ENCODE data around the gene CYSTM1.

Gene CYSTM1

GRCh38 chr5:140261403-140262171 lies 86.6 kb downstream of the CYSTM1 start:
- no peak for DNase-seq

GRCh38 chr5:140262221-140262620 lies 87.2 kb downstream of the CYSTM1 start:
- no peak for DNase-seq

GRCh38 chr5:140262839-140263238 lies 87.9 kb downstream of the CYSTM1 start:
- DNase-seq = no peak

- no peak for DNase-seq
Observed at GRCh38 chr5:140265845-140266244, 90.9 kb downstream of the CYSTM1 start.

- no peak for DNase-seq
Observed at GRCh38 chr5:140266471-140267200, 91.6 kb downstream of the CYSTM1 start.

GRCh38 chr5:140267201-140267540 lies 92.2 kb downstream of the CYSTM1 start:
- DNase-seq = no peak

GRCh38 chr5:140267559-140268018 lies 92.6 kb downstream of the CYSTM1 start:
- DNase-seq = no peak

GRCh38 chr5:140270008-140270407 lies 95.0 kb downstream of the CYSTM1 start:
- no peak for DNase-seq

- DNase-seq = no peak
Observed at GRCh38 chr5:140273401-140273877, 98.5 kb downstream of the CYSTM1 start.

- DNase-seq = no peak
Observed at GRCh38 chr5:140275837-140276236, 100.8 kb downstream of the CYSTM1 start.

GRCh38 chr5:140282266-140282665 lies 107.3 kb downstream of the CYSTM1 start:
- no peak for DNase-seq

GRCh38 chr5:140284013-140284412 lies 109.0 kb downstream of the CYSTM1 start:
- DNase-seq = no peak

GRCh38 chr5:140286424-140286823 lies 111.4 kb downstream of the CYSTM1 start:
- no peak for DNase-seq

GRCh38 chr5:140287801-140288521 lies 113.0 kb downstream of the CYSTM1 start:
- no peak for DNase-seq

- no peak for DNase-seq
Observed at GRCh38 chr5:140292212-140293036, 117.4 kb downstream of the CYSTM1 start.
